Activated CD4-positive, alpha-beta memory T cell treated with anti-CD3 and anti-CD28 coated beads for 36 hours (primary cell): ENCODE results near the gene TET3. TPM values are rescaled to one million over a fixed set of nuclear protein-coding genes. Genes with fewer than 3 reads are reported as not detected.

Experiments used
- CTCF ChIA-PET: fragments of 350-600 bp; sonication (Branson Sonifier 250); formaldehyde crosslinking; loops from one replicate; lab custom pipeline; 2021; ENCODE audit warnings: antibody characterized with exemption, inconsistent platforms; lab: Charles Lee
- POLR2A ChIA-PET: fragments of 350-600 bp; sonication (Branson Sonifier 250); formaldehyde crosslinking; loops from one replicate; lab custom pipeline; 2021; ENCODE audit warnings: antibody characterized with exemption; lab: Charles Lee
- DNase-seq: peaks from one replicate; pipeline ENCODE4 v3.0.0-alpha.2; 2020
- H3K27ac Mint-ChIP-seq: one replicate; pipeline ENCODE4 v1.8.0; 2021; ENCODE audit warnings: mixed read lengths
- H3K27me3 Mint-ChIP-seq: one replicate; pipeline ENCODE4 v1.8.0; 2021; ENCODE audit warnings: mixed read lengths
- H3K36me3 Mint-ChIP-seq: one replicate; pipeline ENCODE4 v1.8.0; 2021; ENCODE audit warnings: mixed read lengths
- H3K4me1 Mint-ChIP-seq: one replicate; pipeline ENCODE4 v1.8.0; 2021; ENCODE audit warnings: low read depth, mixed read lengths
- H3K4me3 Mint-ChIP-seq: one replicate; pipeline ENCODE4 v1.8.0; 2021; ENCODE audit warnings: mild to moderate bottlenecking, mixed read lengths
- H3K9me3 Mint-ChIP-seq: one replicate; pipeline ENCODE4 v1.8.0; 2021; ENCODE audit warnings: mixed read lengths
- intact Hi-C: fragments of 100-400 bp; cut with micrococcal nuclease; formaldehyde crosslinking; loops from one replicate; pipeline ENCODE4 v1.15.1; 2023
- total RNA-seq, 2 experiments: library from RNA; stranded (reverse); gene quantifications; one replicate each; pipeline ENCODE4 v1.2.3, GENCODE V29; 2021

TET3 gene
- total RNA-seq, 2 experiments from 2014 or later = 10.5 to 11.8 TPM

GRCh38 chr2:73980566-73980965 is 4.1 kb upstream of the TET3 start:
- DNase-seq = no peak
- Mint-ChIP-seq H3K36me3 (no peaks in the 10 kb centered on the region), H3K9me3 (no peaks in the 10 kb centered on the region), H3K4me1 (peaks cover 62% of the 10 kb centered on the region), H3K27ac (no peak overlapping the region), H3K27me3 (no peaks in the 10 kb centered on the region), H3K4me3 (peak overlapping the region; percentile 53)
- ChIA-PET POLR2A (interaction anchor here (2.2 kb wide), 1 partner anchor 10 kb away, joined by 7 read pairs; no protein-coding TSS in a partner anchor), CTCF (no interaction called here)
- intact Hi-C loops = no loop called here

- intact Hi-C loops = no loop called here
- peaks cover 64% of the 10 kb centered on the region for H3K4me1 Mint-ChIP-seq
- no peaks in the 10 kb centered on the region for H3K9me3 Mint-ChIP-seq
- peaks cover 4% of the 10 kb centered on the region for H3K36me3 Mint-ChIP-seq
- ChIA-PET POLR2A (interaction anchor here (2.2 kb wide), 1 partner anchor 11 kb away, joined by 7 read pairs; no protein-coding TSS in a partner anchor), CTCF (no interaction called here)
- DNase-seq = peak; percentile 62
- no peaks in the 10 kb centered on the region for H3K27me3 Mint-ChIP-seq
- peak overlapping the region; percentile 53 for H3K4me3 Mint-ChIP-seq
- H3K27ac Mint-ChIP-seq = no peak overlapping the region
Measured at GRCh38 chr2:73981081-73982001, 3.4 kb upstream of the TET3 start.

GRCh38 chr2:73982140-73982617 is 2.5 kb upstream of the TET3 start:
- no peaks in the 10 kb centered on the region for H3K9me3 Mint-ChIP-seq
- ChIA-PET POLR2A (no interaction called here), CTCF (no interaction called here)
- no peak for DNase-seq
- H3K27ac Mint-ChIP-seq = no peak overlapping the region
- H3K27me3 Mint-ChIP-seq = no peaks in the 10 kb centered on the region
- H3K4me1 Mint-ChIP-seq = peaks cover 68% of the 10 kb centered on the region
- intact Hi-C loops = no loop called here
- no peak overlapping the region for H3K4me3 Mint-ChIP-seq
- peaks cover 11% of the 10 kb centered on the region for H3K36me3 Mint-ChIP-seq

- intact Hi-C loops = no loop called here
- Mint-ChIP-seq H3K27ac (peak overlapping the region; percentile 26), H3K4me3 (peak overlapping the region; percentile 55), H3K9me3 (no peaks in the 10 kb centered on the region), H3K4me1 (peaks cover 74% of the 10 kb centered on the region), H3K36me3 (peaks cover 13% of the 10 kb centered on the region), H3K27me3 (no peaks in the 10 kb centered on the region)
- POLR2A ChIA-PET = interaction anchor here (1.2 to 2.2 kb wide), 2 partner anchors 10 to 18 kb away, joined by 3 to 10 read pairs; no protein-coding TSS in a partner anchor
- CTCF ChIA-PET = no interaction called here
- DNase-seq = peak; percentile 25
Measured at GRCh38 chr2:73983322-73984202, 1.1 kb upstream of the TET3 start.

- H3K36me3 Mint-ChIP-seq = peaks cover 23% of the 10 kb centered on the region
- H3K27ac Mint-ChIP-seq = no peak overlapping the region
- POLR2A ChIA-PET = interaction anchor here (1.1 to 3.2 kb wide), 7 partner anchors 9 to 214 kb away, joined by 3 to 11 read pairs (median 4); partner anchors contain the start of genes DGUOK and STAMBP
- intact Hi-C loops = no loop called here
- H3K4me3 Mint-ChIP-seq = no peak overlapping the region
- DNase-seq = peak; percentile 69
- no peaks in the 10 kb centered on the region for H3K27me3 Mint-ChIP-seq
- H3K9me3 Mint-ChIP-seq = no peaks in the 10 kb centered on the region
- peaks cover 72% of the 10 kb centered on the region for H3K4me1 Mint-ChIP-seq
- CTCF ChIA-PET = interaction anchor here (3.8 kb wide), 1 partner anchor 160 kb away, joined by 32 read pairs; no protein-coding TSS in a partner anchor
Measured at GRCh38 chr2:73984922-73985307, 205 bp downstream of the TET3 start.

- H3K27me3 Mint-ChIP-seq = no peaks in the 10 kb centered on the region
- POLR2A ChIA-PET = interaction anchor here (0.6 to 3.2 kb wide), 7 partner anchors 16 to 214 kb away, joined by 3 to 11 read pairs (median 4); partner anchors contain the start of genes DGUOK and STAMBP
- peaks cover 28% of the 10 kb centered on the region for H3K36me3 Mint-ChIP-seq
- peak overlapping the region; percentile 82 for H3K4me3 Mint-ChIP-seq
- intact Hi-C loops = loop anchor here (1.0 to 2.0 kb wide), 3 partner anchors 17 to 59 kb away; partner anchors contain the start of gene DGUOK
- peak overlapping the region; percentile 95 for H3K27ac Mint-ChIP-seq
- CTCF ChIA-PET = interaction anchor here (0.8 to 3.8 kb wide), 3 partner anchors 14 to 161 kb away, joined by 3 to 32 read pairs (median 3); no protein-coding TSS in a partner anchor
- DNase-seq = peak; percentile 80
- peaks cover 71% of the 10 kb centered on the region for H3K4me1 Mint-ChIP-seq
- H3K9me3 Mint-ChIP-seq = peaks cover 2% of the 10 kb centered on the region
Measured at GRCh38 chr2:73985308-73986084, 786 bp downstream of the TET3 start.

GRCh38 chr2:73986085-73986681 is 1.5 kb downstream of the TET3 start:
- intact Hi-C loops = loop anchor here (1.0 to 2.0 kb wide), 3 partner anchors 16 to 60 kb away; partner anchors contain the start of gene DGUOK
- DNase-seq = peak; percentile 65
- Mint-ChIP-seq H3K9me3 (peaks cover 5% of the 10 kb centered on the region), H3K4me3 (peak overlapping the region; percentile 82), H3K4me1 (peaks cover 67% of the 10 kb centered on the region), H3K36me3 (peaks cover 34% of the 10 kb centered on the region), H3K27me3 (no peaks in the 10 kb centered on the region), H3K27ac (peak overlapping the region; percentile 95)
- CTCF ChIA-PET = interaction anchor here (0.8 to 3.8 kb wide), 9 partner anchors 13 to 161 kb away, joined by 3 to 32 read pairs (median 5); no protein-coding TSS in a partner anchor
- POLR2A ChIA-PET = interaction anchor here (0.6 to 3.2 kb wide), 8 partner anchors 15 to 213 kb away, joined by 3 to 11 read pairs (median 4); partner anchors contain the start of genes DGUOK and STAMBP

GRCh38 chr2:73987109-73987947 is 2.6 kb downstream of the TET3 start:
- POLR2A ChIA-PET = interaction anchor here (0.9 to 3.2 kb wide), 12 partner anchors 8 to 159 kb away, joined by 3 to 15 read pairs (median 4); partner anchors contain the start of genes DGUOK and STAMBP
- Mint-ChIP-seq H3K27me3 (no peaks in the 10 kb centered on the region), H3K4me3 (peak overlapping the region; percentile 82), H3K9me3 (peaks cover 12% of the 10 kb centered on the region), H3K36me3 (peaks cover 45% of the 10 kb centered on the region), H3K4me1 (peaks cover 61% of the 10 kb centered on the region), H3K27ac (peak overlapping the region; percentile 95)
- DNase-seq = peak; percentile 74
- CTCF ChIA-PET = interaction anchor here (0.6 to 3.8 kb wide), 23 partner anchors 9 to 163 kb away, joined by 3 to 32 read pairs (median 4); partner anchors contain the start of genes BOLA3 and STAMBP
- intact Hi-C loops = loop anchor here (1.0 to 2.0 kb wide), 6 partner anchors 16 to 156 kb away; no protein-coding TSS in a partner anchor

- intact Hi-C loops = loop anchor here (1.0 to 2.0 kb wide), 6 partner anchors 17 to 157 kb away; no protein-coding TSS in a partner anchor
- no peak overlapping the region for H3K27ac Mint-ChIP-seq
- peaks cover 50% of the 10 kb centered on the region for H3K36me3 Mint-ChIP-seq
- H3K4me1 Mint-ChIP-seq = peaks cover 63% of the 10 kb centered on the region
- DNase-seq = no peak
- no peaks in the 10 kb centered on the region for H3K27me3 Mint-ChIP-seq
- ChIA-PET POLR2A (interaction anchor here (1.2 to 3.2 kb wide), 9 partner anchors 9 to 61 kb away, joined by 3 to 15 read pairs (median 4); partner anchors contain the start of gene DGUOK), CTCF (interaction anchor here (0.6 to 3.8 kb wide), 19 partner anchors 9 to 163 kb away, joined by 3 to 32 read pairs (median 4); partner anchors contain the start of genes BOLA3 and STAMBP)
- H3K9me3 Mint-ChIP-seq = peaks cover 15% of the 10 kb centered on the region
- peak overlapping the region; percentile 82 for H3K4me3 Mint-ChIP-seq
Measured at GRCh38 chr2:73987948-73988700, 3.4 kb downstream of the TET3 start.
